RWPE1 (cell line): ENCODE results near the gene TET1.
"Not testable (repeated sequence)": the region's sequence is repeated elsewhere in the genome, so short reads cannot be mapped to it uniquely, and the experiment has no call there.

ENCODE experiments used
- CTCF ChIA-PET: fragments of 350-600 bp; sonication (Branson Sonifier 250); formaldehyde crosslinking; extraction: SDS; loops from one replicate; lab custom pipeline; 2021; lab: Yijun Ruan, JAX
- POLR2A ChIA-PET: fragments of 400-600 bp; formaldehyde crosslinking; extraction: SDS; loops from one replicate; lab custom pipeline; 2020; ENCODE audit warnings: antibody characterized with exemption; ENCODE audit not compliant: low non-redundant PET; lab: Yijun Ruan, JAX
- DNase-seq: peaks from one replicate; pipeline ENCODE4 v3.0.0; 2012; ENCODE audit warnings: low spot score
- H3K27ac ChIP-seq: fragments of 450-650 bp; 2 replicates; pipeline ENCODE4 v1.5.1; 2017
- TF ChIP-seq, protein P1 (sequence below): fragments of 450-650 bp; conservative IDR thresholded peaks from 2 replicates; pipeline ENCODE4 v1.5.1; 2017; ENCODE audit warnings: low read depth, mild to moderate bottlenecking

Gene TET1

DNA sequence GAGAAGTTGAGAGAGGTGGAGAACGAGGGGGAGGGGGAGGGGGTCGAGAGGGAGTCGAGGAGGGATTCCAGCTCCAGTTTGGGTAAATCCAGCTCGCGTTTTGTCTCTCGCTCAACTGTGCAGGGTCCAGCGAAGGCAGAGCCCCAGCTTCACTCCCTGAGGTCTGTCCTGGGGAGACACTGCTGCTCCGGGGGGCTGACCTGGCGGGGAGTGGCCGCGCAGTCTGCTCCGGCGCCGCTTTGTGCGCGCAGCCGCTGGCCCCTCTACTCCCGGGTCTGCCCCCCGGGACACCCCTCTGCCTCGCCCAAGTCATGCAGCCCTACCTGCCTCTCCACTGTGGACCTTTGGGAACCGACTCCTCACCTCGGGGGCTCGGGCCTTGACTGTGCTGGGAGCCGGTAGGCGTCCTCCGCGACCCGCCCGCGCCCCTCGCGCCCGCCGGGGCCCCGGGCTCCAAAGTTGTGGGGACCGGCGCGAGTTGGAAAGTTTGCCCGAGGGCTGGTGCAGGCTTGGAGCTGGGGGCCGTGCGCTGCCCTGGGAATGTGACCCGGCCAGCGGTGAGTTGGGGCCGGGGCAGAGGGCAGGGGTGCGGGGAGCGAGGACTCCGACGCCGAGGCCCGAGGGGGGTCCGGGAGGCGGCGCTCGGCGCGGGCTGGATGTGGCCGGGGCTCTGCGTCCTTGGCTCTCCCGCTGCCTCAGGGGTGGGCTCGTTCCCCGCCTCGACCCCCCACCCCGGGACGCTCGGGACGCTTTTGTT, at the start of gene TET1:
Gene TET1 (plus strand): TSS at position 152 of the 757 bp plus-strand sequence. CDS start 12,002 bp downstream, outside the sequence.
- ChIA-PET CTCF (interaction anchor here (0.6 kb wide), 1 partner anchor 947 kb away, joined by 4 read pairs; no protein-coding TSS in a partner anchor), POLR2A (no interaction called here)
- no peak within 1 kb of the TSS for H3K27ac ChIP-seq
- DNase-seq: no peak
- TF ChIP-seq, protein P1, sequence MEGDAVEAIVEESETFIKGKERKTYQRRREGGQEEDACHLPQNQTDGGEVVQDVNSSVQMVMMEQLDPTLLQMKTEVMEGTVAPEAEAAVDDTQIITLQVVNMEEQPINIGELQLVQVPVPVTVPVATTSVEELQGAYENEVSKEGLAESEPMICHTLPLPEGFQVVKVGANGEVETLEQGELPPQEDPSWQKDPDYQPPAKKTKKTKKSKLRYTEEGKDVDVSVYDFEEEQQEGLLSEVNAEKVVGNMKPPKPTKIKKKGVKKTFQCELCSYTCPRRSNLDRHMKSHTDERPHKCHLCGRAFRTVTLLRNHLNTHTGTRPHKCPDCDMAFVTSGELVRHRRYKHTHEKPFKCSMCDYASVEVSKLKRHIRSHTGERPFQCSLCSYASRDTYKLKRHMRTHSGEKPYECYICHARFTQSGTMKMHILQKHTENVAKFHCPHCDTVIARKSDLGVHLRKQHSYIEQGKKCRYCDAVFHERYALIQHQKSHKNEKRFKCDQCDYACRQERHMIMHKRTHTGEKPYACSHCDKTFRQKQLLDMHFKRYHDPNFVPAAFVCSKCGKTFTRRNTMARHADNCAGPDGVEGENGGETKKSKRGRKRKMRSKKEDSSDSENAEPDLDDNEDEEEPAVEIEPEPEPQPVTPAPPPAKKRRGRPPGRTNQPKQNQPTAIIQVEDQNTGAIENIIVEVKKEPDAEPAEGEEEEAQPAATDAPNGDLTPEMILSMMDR: no peak

DNA sequence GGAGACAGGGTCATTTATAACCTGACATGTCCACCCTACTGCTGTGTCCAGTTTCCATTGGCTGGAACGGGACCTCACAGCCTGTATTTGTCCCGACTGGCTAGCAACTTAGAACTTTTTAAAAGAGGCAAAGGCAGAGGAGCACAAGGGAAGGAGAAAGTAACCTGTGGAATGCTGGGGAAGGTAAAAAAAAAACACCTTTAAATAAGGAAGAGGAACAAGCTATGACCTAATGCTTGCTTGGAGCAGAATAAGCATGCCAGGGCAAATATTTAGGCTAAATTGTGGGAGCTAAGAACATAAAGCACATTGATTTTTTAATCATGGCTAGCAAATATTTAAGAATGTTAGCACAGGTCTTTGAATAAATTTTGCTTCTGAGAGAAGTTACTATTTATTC, 43.9 kb upstream of the TET1 start:
- H3K27ac ChIP-seq, POLR2A ChIA-PET, DNase-seq: not testable (repeated sequence)
- CTCF ChIA-PET: interaction anchor here (0.6 kb wide), 1 partner anchor 374 kb away, joined by 5 read pairs; no protein-coding TSS in a partner anchor

DNA sequence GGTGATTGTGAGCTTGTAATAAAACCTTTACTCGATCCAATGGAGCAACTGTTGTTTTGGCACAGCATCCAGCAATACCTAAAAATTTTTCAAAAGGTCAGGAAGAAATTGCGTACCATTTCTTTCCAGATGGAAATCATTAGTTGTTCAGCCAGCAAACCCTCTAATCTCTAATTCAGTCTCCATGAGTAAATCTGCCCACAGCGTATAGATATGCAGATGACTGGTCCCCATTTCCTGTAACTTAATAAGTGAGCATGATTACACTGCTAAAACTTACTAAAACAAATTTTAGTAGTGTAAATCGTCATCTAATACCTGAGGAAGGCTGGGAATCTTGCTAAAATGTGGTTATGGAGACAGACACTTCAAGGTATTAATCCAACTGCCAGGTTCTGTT, 43.4 kb upstream of the TET1 start:
- no peak overlapping the region for H3K27ac ChIP-seq
- DNase-seq: no peak
- POLR2A ChIA-PET: no interaction called here
- CTCF ChIA-PET: interaction anchor here (0.6 kb wide), 1 partner anchor 373 kb away, joined by 5 read pairs; no protein-coding TSS in a partner anchor
- TF ChIP-seq, protein P1: no peak

DNA sequence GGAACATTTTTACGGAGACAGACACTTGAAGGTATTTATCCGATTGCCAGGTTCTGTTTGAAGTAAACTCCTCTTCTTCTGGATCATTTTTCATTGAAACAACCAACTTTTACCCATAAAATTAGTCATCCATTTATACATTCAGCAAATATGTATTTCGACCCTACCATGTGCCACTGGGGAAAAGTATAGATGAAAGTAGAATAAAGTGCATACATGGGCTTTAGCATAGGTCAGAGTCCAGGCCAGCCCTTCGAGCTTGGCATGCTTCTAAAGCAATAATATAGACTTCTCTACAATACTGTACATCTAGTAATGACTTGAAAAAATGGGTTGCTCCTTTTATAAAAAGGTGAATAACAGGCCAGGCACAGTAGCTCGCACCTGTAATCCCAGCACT, 42.9 kb upstream of the TET1 start:
- TF ChIP-seq, protein P1: no peak
- DNase-seq: no peak
- H3K27ac ChIP-seq: no peak overlapping the region
- POLR2A ChIA-PET: no interaction called here
- CTCF ChIA-PET: no interaction called here

DNA sequence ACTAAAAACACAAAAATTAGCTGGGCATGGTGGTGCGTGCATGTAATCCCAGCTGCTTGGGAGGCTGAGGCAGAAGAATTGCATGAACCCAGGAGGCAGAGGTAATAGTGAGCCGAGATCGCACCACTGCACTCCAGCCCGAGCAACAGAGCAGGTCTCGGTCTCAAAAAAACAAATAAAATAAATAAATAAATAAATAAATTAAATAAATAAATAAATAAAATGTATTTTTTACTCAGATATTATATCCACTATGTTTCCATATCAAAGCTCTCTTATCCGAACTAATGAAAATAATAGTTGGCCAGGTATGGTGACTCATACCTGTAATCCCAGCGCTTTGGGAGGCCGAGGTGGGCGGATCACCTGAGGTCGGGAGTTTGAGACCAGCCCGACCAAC, 41.5 kb upstream of the TET1 start:
- POLR2A ChIA-PET, H3K27ac ChIP-seq, DNase-seq: not testable (repeated sequence)
- CTCF ChIA-PET: interaction anchor here (0.8 kb wide), 1 partner anchor 9 kb away, joined by 4 read pairs; no protein-coding TSS in a partner anchor

DNA sequence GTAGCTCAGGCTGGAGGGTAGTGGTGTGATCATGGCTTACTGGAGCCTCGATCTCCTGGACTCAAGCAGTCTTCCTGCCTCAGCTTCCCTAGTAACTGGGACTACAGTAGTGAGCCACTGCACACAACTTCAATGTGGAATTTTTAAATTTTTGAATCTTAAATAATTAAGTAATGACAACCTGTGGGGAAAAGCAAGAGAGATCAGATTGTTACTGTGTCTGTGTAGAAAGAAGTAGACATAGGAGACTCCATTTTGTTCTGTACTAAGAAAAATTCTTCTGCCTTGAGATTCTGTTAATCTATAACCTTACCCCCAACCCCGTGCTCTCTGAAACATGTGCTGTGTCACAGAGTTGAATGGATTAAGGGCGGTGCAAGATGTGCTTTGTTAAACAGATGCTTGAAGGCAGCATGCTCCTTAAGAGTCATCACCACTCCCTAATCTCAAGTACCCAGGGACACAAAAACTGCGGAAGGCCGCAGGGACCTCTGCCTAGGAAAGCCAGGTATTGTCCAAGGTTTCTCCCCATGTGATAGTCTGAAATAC, 34.6 kb upstream of the TET1 start:
- POLR2A ChIA-PET, DNase-seq, H3K27ac ChIP-seq: not testable (repeated sequence)
- CTCF ChIA-PET: interaction anchor here (0.7 kb wide), 1 partner anchor 118 kb away, joined by 3 read pairs; no protein-coding TSS in a partner anchor

DNA sequence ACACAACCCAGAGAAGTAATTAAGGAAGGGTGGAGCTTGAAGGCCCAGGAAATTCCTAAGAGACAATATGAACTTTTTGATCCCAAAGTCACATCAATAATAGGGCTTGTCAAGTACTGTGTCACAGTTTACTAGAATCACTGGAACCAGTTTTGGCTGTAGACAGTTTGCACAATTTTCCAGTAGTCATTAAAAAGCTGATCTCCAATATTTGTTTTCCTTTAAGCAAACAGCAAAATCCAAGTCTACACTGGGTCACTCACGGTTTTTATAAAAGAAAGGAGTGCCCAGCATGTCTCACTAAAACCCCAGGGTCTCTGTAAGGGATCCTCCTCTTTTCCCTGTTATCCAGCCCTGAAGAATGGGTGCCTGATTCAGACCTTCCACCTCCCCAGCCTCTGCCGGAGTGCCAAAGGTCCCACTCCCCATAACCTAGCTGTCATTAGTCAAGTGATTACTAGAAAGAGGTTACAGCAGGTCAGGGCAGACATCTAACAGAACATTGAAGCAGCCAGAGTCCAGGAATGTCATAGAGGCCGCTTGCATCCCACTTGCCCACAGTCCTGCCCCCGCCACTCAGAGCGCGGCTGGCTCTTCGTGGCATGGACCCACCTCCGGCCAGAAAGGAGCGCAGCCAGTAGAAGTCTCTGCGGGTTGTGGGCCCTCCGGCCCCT, 33.4 kb upstream of the TET1 start:
- ChIA-PET POLR2A (no interaction called here), CTCF (interaction anchor here (0.6 to 1.0 kb wide), 3 partner anchors 26 to 106 kb away, joined by 3 to 4 read pairs (median 3); no protein-coding TSS in a partner anchor)

More for the DNA sequence above, 33.4 kb upstream of the TET1 start:
- TF ChIP-seq, protein P1: no peak
- DNase-seq: no peak
- peak overlapping the region; percentile 83 for H3K27ac ChIP-seq
